CD14-positive monocyte (primary cell): ENCODE measurements around the gene SCN2A. TPM values are rescaled to one million over a fixed set of nuclear protein-coding genes. Genes with fewer than 3 reads are reported as not detected.

ENCODE experiments used
- DNase-seq, 3 donors: peaks; one replicate each; pipeline ENCODE4 v3.0.0-alpha.2; 2011 to 2022
- H2AFZ ChIP-seq: 2 replicates; pipeline ENCODE4 v1.6.0; 2012; ENCODE audit warnings: mild to moderate bottlenecking, low read depth, low read length, inconsistent platforms; ENCODE audit not compliant: insufficient read depth, poor library complexity, severe bottlenecking
- H3K27ac ChIP-seq, 2 donors: 1 replicate in 1 of 2; 2 replicates in 1 of 2; pipeline ENCODE4 v1.5.1; 2012 to 2013; ENCODE audit warnings: low read length in 2 of 2, control low read depth in 1 of 2, inconsistent platforms in 1 of 2, low read depth in 1 of 2, mild to moderate bottlenecking in 1 of 2
- H3K27me3 ChIP-seq, 2 donors: one replicate each; pipeline versions ENCODE4 v1.6.0 to v1.6.1; 2011 to 2013; ENCODE audit warnings: low read length in 2 of 2; ENCODE audit not compliant: control insufficient read depth in 2 of 2, insufficient read depth in 2 of 2
- H3K36me3 ChIP-seq, 2 donors: replicated peaks in 1 of 2; 1 replicate in 1 of 2; 2 replicates in 1 of 2; pipeline versions ENCODE4 v1.5.1 to v1.6.1; 2012 to 2013; ENCODE audit warnings: low read length in 2 of 2, control low read depth in 1 of 2, inconsistent platforms in 1 of 2, mild to moderate bottlenecking in 1 of 2; ENCODE audit not compliant: insufficient read depth in 2 of 2, control insufficient read depth in 1 of 2
- H3K4me1 ChIP-seq, 2 donors: 1 replicate in 1 of 2; 2 replicates in 1 of 2; pipeline versions ENCODE4 v1.5.1 to v1.6.1; 2012 to 2013; ENCODE audit warnings: low read length in 2 of 2, control low read depth in 1 of 2, inconsistent platforms in 1 of 2, mild to moderate bottlenecking in 1 of 2, moderate library complexity in 1 of 2; ENCODE audit not compliant: insufficient read depth in 2 of 2, control insufficient read depth in 1 of 2
- H3K4me2 ChIP-seq: replicated peaks from 2 replicates; pipeline ENCODE3; 2012; ENCODE audit warnings: low read length, moderate library complexity, mild to moderate bottlenecking; ENCODE audit not compliant: poor library complexity, severe bottlenecking; ENCODE audit errors: extremely low read depth
- H3K4me3 ChIP-seq, 3 experiments: fragments of 200-600 bp in 1 of 3; sonication (generic) in 1 of 3; replicated peaks in 1 of 3; 1 replicate in 2 of 3; 2 replicates in 1 of 3; pipeline ENCODE4 v1.5.1; 2011 to 2013; ENCODE audit warnings: low read length in 3 of 3, mild to moderate bottlenecking in 3 of 3, control low read depth in 2 of 3, low read depth in 2 of 3, inconsistent platforms in 1 of 3, moderate library complexity in 1 of 3
- H3K79me2 ChIP-seq: 2 replicates; pipeline ENCODE4 v1.6.0; 2012; ENCODE audit warnings: mild to moderate bottlenecking, control low read depth, inconsistent platforms, low read length, moderate library complexity; ENCODE audit not compliant: insufficient read depth
- H3K9ac ChIP-seq: 2 replicates; pipeline ENCODE4 v1.6.0; 2017; ENCODE audit warnings: low read length, mild to moderate bottlenecking; ENCODE audit not compliant: insufficient read depth, poor library complexity, severe bottlenecking
- H3K9me3 ChIP-seq, 2 donors: replicated peaks in 1 of 2; 1 replicate in 1 of 2; 2 replicates in 1 of 2; pipeline versions ENCODE4 v1.5.1 to v1.6.1; 2012 to 2013; ENCODE audit warnings: low read length in 2 of 2, control low read depth in 1 of 2; ENCODE audit not compliant: control insufficient read depth in 1 of 2, insufficient read depth in 1 of 2
- H4K20me1 ChIP-seq: 2 replicates; pipeline ENCODE4 v1.6.0; 2012; ENCODE audit warnings: mild to moderate bottlenecking, low read length, control low read depth, moderate library complexity; ENCODE audit not compliant: insufficient read depth
- H3K27ac Mint-ChIP-seq, 7 donors: one replicate each; pipeline ENCODE4 v1.8.0; 2020; ENCODE audit warnings: mild to moderate bottlenecking in 7 of 7, mixed read lengths in 7 of 7, moderate library complexity in 6 of 7, inconsistent platforms in 2 of 7
- H3K27me3 Mint-ChIP-seq, 3 donors: one replicate each; pipeline ENCODE4 v1.8.0; 2021 to 2022; ENCODE audit warnings: low read depth in 3 of 3, mild to moderate bottlenecking in 3 of 3, mixed read lengths in 3 of 3, moderate library complexity in 3 of 3, inconsistent platforms in 1 of 3
- H3K36me3 Mint-ChIP-seq, 2 donors: one replicate each; pipeline ENCODE4 v1.8.0; 2020; ENCODE audit warnings: mixed read lengths in 2 of 2, inconsistent platforms in 1 of 2, mild to moderate bottlenecking in 1 of 2
- H3K4me1 Mint-ChIP-seq: one replicate; pipeline ENCODE4 v1.8.0; 2020; ENCODE audit warnings: mild to moderate bottlenecking, mixed read lengths
- H3K4me3 Mint-ChIP-seq, 2 donors: one replicate each; pipeline ENCODE4 v1.8.0; 2020; ENCODE audit warnings: mild to moderate bottlenecking in 2 of 2, mixed read lengths in 2 of 2, moderate library complexity in 1 of 2
- H3K9me3 Mint-ChIP-seq, 7 donors: one replicate each; pipeline ENCODE4 v1.8.0; 2020 to 2022; ENCODE audit warnings: mixed read lengths in 7 of 7, mild to moderate bottlenecking in 6 of 7, moderate library complexity in 6 of 7, inconsistent platforms in 2 of 7
- WGBS: methylation state at CpG from one replicate; pipeline ENCODE4 v1.1.5; 2013; ENCODE audit warnings: missing lambda C conversion rate; ENCODE audit not compliant: insufficient coverage; 5-methylcytosine and 5-hydroxymethylcytosine counted together
- intact Hi-C, 2 donors: fragments of 100-400 bp; cut with micrococcal nuclease; formaldehyde crosslinking; loops; one replicate each; pipeline versions ENCODE4 v1.15.0 to v1.15.1; 2023
- polyA plus RNA-seq, 3 donors: library from polyadenylated mRNA; depleted of rRNA in 1 of 3; unstranded in 2 of 3; stranded (reverse) in 1 of 3; fragments of 300-500 nt in 2 of 3; fragments of >200 nt in 1 of 3; fragmentation: Illumina TruSeq in 2 of 3; gene quantifications; 1 replicate in 2 of 3; 2 replicates in 1 of 3; pipeline ENCODE4 v1.2.3, GENCODE V29; 2012 to 2021
- TF ChIP-seq, protein P1 (sequence below): fragments of 200-600 bp; IDR thresholded peaks from one replicate; pipeline ENCODE4 v1.8.0; 2022; ENCODE audit warnings: antibody characterized with exemption, mild to moderate bottlenecking

The SCN2A gene
- polyA plus RNA-seq, 3 donors: not detected

DNA sequence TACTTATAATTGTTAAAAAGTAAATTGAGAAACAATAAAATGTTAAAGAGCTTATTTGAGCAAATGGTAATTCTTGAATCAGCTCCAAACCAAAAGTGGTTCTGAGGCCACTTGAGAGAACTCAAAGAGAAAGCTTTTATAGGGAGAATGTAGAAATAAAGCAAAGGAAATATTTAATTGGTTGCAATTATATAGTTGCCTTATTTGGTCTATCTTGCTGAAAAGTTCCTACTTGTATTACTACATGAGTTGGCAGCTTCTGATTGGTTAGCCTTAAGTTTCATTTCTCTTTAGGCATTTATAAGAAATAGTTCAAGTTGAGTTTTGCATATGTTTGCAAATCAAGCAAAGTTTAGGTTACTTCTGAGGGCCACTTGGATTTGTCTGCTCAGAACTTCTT is 38.1 kb downstream of the SCN2A start:
- Mint-ChIP-seq H3K4me3 (no peak overlapping the region), H3K36me3 (no peaks in the 10 kb centered on the region), H3K9me3 (peaks cover 2 to 8% (median 3%) of the 10 kb centered on the region in 7 donors), H3K27me3 (no peaks in the 10 kb centered on the region), H3K27ac (no peak overlapping the region), H3K4me1 (peaks cover 6% of the 10 kb centered on the region)
- TF ChIP-seq, protein P1, sequence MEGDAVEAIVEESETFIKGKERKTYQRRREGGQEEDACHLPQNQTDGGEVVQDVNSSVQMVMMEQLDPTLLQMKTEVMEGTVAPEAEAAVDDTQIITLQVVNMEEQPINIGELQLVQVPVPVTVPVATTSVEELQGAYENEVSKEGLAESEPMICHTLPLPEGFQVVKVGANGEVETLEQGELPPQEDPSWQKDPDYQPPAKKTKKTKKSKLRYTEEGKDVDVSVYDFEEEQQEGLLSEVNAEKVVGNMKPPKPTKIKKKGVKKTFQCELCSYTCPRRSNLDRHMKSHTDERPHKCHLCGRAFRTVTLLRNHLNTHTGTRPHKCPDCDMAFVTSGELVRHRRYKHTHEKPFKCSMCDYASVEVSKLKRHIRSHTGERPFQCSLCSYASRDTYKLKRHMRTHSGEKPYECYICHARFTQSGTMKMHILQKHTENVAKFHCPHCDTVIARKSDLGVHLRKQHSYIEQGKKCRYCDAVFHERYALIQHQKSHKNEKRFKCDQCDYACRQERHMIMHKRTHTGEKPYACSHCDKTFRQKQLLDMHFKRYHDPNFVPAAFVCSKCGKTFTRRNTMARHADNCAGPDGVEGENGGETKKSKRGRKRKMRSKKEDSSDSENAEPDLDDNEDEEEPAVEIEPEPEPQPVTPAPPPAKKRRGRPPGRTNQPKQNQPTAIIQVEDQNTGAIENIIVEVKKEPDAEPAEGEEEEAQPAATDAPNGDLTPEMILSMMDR: no peak
- no peaks in the 10 kb centered on the region for H3K4me1 ChIP-seq
- DNase-seq: no peak
- no peak overlapping the region for H3K4me3 ChIP-seq
- no peak overlapping the region for H3K9ac ChIP-seq
- H3K9me3 ChIP-seq: peaks cover 0 to 3% of the 10 kb centered on the region in 2 donors
- intact Hi-C loops: no loop called here
- H2AFZ ChIP-seq: no peak overlapping the region
- H3K36me3 ChIP-seq: no peaks in the 10 kb centered on the region
- H3K27me3 ChIP-seq: no peaks in the 10 kb centered on the region
- no peak overlapping the region for H3K4me2 ChIP-seq
- no peak overlapping the region for H3K27ac ChIP-seq
- no peaks in the 10 kb centered on the region for H3K79me2 ChIP-seq
- no peaks in the 10 kb centered on the region for H4K20me1 ChIP-seq

DNA sequence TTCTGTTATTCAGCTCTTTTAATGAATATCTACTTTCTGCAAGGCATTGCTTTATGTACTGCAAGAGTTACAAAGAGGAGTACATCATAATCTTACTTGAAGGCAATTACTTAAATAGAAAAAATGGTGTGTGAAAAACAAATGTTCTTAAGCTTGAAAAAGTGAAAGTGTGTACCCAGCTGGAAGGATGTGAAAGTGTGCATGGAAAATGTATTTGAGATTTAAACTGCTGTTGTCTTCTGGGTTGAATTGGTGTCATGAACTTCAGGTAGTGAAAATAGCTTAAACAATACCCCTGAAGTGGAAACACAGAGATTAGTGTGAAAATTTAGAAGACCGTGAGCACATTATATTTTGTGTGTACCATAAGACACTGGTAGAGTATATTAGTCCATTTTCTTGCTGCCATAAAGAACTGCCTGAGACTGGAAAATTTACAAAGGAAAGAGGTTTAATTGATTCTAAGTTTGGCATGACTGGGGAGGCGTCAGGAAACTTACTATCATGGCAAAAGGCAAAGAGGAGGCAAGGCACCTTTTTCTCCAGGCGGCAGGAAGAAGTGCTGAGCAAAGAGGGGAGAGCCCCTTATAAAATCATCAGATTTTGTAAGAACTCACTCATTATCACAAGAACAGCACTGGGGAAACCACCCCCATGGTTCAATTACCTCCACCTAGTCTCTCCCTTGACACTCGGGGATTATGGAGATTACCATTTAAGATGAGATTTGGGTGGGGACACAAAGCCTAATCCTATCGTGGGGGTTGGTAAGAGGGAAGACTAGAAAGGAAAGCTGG is 38.8 kb downstream of the SCN2A start:
- Histone ChIP-seq H3K9me3 (peaks cover 0 to 3% of the 10 kb centered on the region in 2 donors), H3K4me2 (no peak overlapping the region), H3K27ac (no peak overlapping the region), H3K4me1 (no peaks in the 10 kb centered on the region), H3K36me3 (no peaks in the 10 kb centered on the region), H3K79me2 (no peaks in the 10 kb centered on the region), H3K27me3 (no peaks in the 10 kb centered on the region), H4K20me1 (no peaks in the 10 kb centered on the region), H2AFZ (no peak overlapping the region), H3K9ac (no peak overlapping the region), H3K4me3 (no peak overlapping the region)
- intact Hi-C loops: no loop called here
- Mint-ChIP-seq H3K27ac (no peak overlapping the region), H3K27me3 (peaks cover 0 to 1% (median 0%) of the 10 kb centered on the region in 3 donors), H3K4me3 (no peak overlapping the region), H3K4me1 (peaks cover 6% of the 10 kb centered on the region), H3K9me3 (peaks cover 2 to 8% (median 3%) of the 10 kb centered on the region in 7 donors), H3K36me3 (no peaks in the 10 kb centered on the region)
- no peak for DNase-seq
- WGBS: 42% methylated on average over 2 of the region's 5 CpGs
- TF ChIP-seq, protein P1: no peak
